Measurements from ENCODE around the gene ZNF365.

GRCh38 chr10:62390497-62391176 is 16.5 kb downstream of the ZNF365 start:
- TF ChIP-seq CTCF (IDR thresholded peaks at IDR 0.05) (no peak), TCF7L2 (IDR thresholded peaks at IDR 0.05; ENCODE audit: low read depth, low read length) (no peak), SIN3A (IDR thresholded peaks at IDR 0.05; ENCODE audit: borderline replicate concordance, insufficient read depth, low read depth, low read length) (no peak), POLR2AphosphoS5 (IDR thresholded peaks at IDR 0.05; ENCODE audit: low read depth, low read length) (no peak)

All from Panc1 (cell line).